ENCODE data around the gene DCX.

DNA sequence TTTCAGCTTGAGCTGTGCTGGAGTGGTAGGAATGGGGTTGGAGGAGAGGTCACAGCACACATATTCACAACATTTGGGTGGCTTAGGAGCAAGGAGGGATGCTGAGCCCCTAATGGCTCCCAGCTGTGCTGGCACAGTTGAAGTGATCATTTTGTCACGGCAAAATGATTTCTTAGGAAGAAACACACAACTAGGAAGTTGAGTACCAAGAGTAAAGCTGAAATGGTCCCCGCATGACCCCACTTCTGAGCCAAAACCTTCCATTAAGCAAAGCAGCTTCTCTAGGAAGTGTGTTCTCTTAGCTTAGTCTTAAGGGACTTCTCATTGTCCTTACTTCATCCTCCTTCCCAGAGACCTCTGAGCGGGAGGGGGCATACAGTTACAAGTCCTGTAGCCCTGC is 154.3 kb downstream of the DCX start:
- TF ChIP-seq POLR2AphosphoS5 (IDR thresholded peaks at IDR 0.05; ENCODE audit: low read depth, low read length) (no peak), SIN3A (IDR thresholded peaks at IDR 0.05; ENCODE audit: borderline replicate concordance, insufficient read depth, low read length) (no peak)
